GM06990 (cell line): ENCODE results near the gene SPINK13.
A peak's percentile ranks its signal among the peaks of the same experiment; 100 is the strongest.
"Not testable (repeated sequence)": the region's sequence is repeated elsewhere in the genome, so short reads cannot be mapped to it uniquely, and the experiment has no call there.

Experiments
- DNase-seq: peaks from one replicate; pipeline ENCODE4 v3.0.0-alpha.2; 2011; ENCODE audit not compliant: insufficient read length; ENCODE audit errors: extremely low read depth
- H3K27me3 ChIP-seq: replicated peaks from 2 replicates; pipeline ENCODE4 v1.6.0; 2011; ENCODE audit warnings: low read length; ENCODE audit not compliant: control insufficient read depth, insufficient read depth
- H3K36me3 ChIP-seq: 2 replicates; pipeline ENCODE4 v1.5.1; 2011; ENCODE audit warnings: low read length; ENCODE audit not compliant: control insufficient read depth, insufficient read depth
- H3K4me3 ChIP-seq: replicated peaks from 2 replicates; pipeline ENCODE4 v1.5.1; 2011; ENCODE audit warnings: low read depth, mild to moderate bottlenecking, control low read depth, low read length
- TF ChIP-seq, protein P1 (sequence below): IDR thresholded peaks from 2 replicates; pipeline ENCODE4 v1.5.1; 2011; ENCODE audit warnings: low read length, control low read depth, mild to moderate bottlenecking, inconsistent platforms; ENCODE audit not compliant: insufficient read depth, poor library complexity, severe bottlenecking

Gene SPINK13

GRCh38 chr5:148261221-148261620, 7.4 kb upstream of the SPINK13 start:
- TF ChIP-seq, protein P1, sequence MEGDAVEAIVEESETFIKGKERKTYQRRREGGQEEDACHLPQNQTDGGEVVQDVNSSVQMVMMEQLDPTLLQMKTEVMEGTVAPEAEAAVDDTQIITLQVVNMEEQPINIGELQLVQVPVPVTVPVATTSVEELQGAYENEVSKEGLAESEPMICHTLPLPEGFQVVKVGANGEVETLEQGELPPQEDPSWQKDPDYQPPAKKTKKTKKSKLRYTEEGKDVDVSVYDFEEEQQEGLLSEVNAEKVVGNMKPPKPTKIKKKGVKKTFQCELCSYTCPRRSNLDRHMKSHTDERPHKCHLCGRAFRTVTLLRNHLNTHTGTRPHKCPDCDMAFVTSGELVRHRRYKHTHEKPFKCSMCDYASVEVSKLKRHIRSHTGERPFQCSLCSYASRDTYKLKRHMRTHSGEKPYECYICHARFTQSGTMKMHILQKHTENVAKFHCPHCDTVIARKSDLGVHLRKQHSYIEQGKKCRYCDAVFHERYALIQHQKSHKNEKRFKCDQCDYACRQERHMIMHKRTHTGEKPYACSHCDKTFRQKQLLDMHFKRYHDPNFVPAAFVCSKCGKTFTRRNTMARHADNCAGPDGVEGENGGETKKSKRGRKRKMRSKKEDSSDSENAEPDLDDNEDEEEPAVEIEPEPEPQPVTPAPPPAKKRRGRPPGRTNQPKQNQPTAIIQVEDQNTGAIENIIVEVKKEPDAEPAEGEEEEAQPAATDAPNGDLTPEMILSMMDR = no peak
- Histone ChIP-seq H3K27me3 (no peaks in the 10 kb centered on the region), H3K36me3 (no peaks in the 10 kb centered on the region), H3K4me3 (no peak overlapping the region)
- DNase-seq = no peak

GRCh38 chr5:148267962-148268361, 632 bp upstream of the SPINK13 start:
- DNase-seq = no peak
- Histone ChIP-seq H3K36me3 (no peaks in the 10 kb centered on the region), H3K4me3 (no peak overlapping the region), H3K27me3 (no peaks in the 10 kb centered on the region)
- TF ChIP-seq, protein P1 = no peak

- not testable (repeated sequence) for H3K36me3 ChIP-seq, DNase-seq, H3K27me3 ChIP-seq, H3K4me3 ChIP-seq
These were observed 6.5 kb downstream of the SPINK13 start for GRCh38 chr5:148275129-148275528.

- H3K4me3 ChIP-seq, H3K36me3 ChIP-seq, H3K27me3 ChIP-seq: not testable (repeated sequence)
- DNase-seq = peak; percentile 16
These were observed 12.3 kb downstream of the SPINK13 start for GRCh38 chr5:148280893-148281292.

DNA sequence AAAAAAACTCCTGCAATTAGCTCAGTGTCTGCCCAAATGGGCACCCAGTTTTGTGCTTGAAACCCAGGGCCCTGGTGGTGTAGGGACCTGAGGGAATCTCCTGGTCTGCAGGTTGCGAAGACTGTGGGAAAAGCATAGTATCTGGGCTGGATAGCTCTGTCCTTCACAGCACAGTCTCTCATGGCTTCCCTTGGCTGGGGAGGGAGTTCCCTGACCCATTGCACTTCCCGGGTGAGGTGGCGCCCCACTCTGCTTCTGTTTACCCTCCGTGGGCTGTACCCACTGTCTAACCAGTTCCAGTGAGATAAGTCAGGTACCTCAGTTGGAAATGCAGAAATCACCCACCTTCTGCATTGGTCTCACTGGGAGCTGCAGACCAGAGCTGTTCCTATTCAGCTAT, 12.7 kb downstream of the SPINK13 start:
- not testable (repeated sequence) for H3K4me3 ChIP-seq, H3K27me3 ChIP-seq, DNase-seq, H3K36me3 ChIP-seq

DNA sequence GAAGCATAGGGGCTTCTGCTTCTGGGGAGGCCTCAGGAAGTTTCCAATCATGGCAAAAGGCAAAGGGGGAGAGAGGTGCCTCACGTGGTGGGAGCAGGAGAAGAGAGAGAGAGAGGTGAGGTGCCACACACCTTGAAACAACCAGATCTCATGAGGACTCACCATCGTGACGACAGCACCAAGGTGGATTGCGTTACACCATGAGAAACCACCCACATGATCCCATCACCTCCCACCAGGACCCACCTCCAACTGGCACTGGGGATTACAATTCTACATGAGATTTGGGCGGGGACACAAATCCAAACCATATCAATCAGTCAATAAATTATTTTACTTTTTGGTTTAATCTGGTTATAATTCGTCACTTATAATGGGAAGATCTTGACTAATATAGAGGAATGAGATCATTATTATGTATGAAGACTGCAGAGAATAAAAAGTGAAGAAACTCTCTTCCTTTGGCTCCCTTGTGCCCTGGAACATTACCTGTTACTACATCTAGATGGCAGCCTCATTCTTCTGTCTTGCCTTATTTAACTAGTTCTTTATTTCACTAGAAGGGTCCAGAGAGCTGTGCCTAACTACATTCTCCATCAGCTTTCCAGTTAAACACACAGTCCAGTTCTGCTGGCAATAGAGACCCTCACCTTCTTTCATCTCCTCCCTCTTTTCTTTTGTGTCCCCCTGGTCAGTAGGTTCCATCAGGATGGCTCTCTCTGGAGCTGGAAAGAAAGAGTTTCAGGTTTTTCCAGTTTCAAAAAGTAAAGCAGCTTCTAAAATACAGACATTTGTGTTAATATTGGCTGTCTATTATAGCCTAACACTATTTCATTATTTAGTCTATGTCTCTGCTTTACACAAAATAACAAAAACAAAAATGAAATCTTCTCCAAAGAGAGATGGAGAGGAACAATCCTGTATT, 21.9 kb downstream of the SPINK13 start:
- no peak overlapping the region for H3K4me3 ChIP-seq
- H3K36me3 ChIP-seq = no peaks in the 10 kb centered on the region
- TF ChIP-seq, protein P1 = peak; percentile 37
- no peak for DNase-seq
- H3K27me3 ChIP-seq = no peaks in the 10 kb centered on the region

DNA sequence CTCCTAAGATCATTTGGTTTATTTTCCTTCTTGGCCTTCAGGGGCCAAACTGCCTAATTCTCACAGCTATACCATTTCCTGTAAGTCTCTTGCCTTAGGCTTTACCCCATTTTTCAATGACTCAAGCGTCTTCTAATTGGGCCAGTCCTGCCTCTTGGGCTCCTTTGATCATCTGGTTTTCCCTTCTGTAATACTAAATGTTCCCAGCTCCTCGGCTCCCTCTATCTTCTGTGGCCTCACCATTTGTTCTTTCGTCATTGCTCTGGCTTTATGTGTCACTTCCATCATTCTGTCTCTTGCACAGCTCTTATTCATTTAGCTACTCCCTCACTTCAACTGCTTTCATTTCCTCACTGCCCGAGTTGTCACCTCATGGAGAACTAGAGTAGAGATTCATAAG, 29.1 kb downstream of the SPINK13 start:
- H3K36me3 ChIP-seq = no peaks in the 10 kb centered on the region
- H3K27me3 ChIP-seq = no peaks in the 10 kb centered on the region
- DNase-seq = no peak
- TF ChIP-seq, protein P1 = no peak
- H3K4me3 ChIP-seq = no peak overlapping the region
